Lower leg skin (tissue), 4 donors: Measurements from ENCODE around the gene POLL. TPM values are rescaled to one million over a fixed set of nuclear protein-coding genes. Genes with fewer than 3 reads are reported as not detected.

Experiments used
- DNase-seq, 2 donors: peaks; one replicate each; pipeline ENCODE4 v3.0.0-alpha.2; 2019; ENCODE audit warnings: low spot score in 2 of 2
- H3K4me3 ChIP-seq: fragments of 200-600 bp; sonication (generic); 2 replicates; pipeline ENCODE4 v1.5.1; 2017; ENCODE audit warnings: mild to moderate bottlenecking, low read depth; ENCODE audit not compliant: poor library complexity, severe bottlenecking
- POLR2A ChIP-seq, 2 donors: fragments of 450-650 bp; IDR thresholded peaks; one replicate each; pipeline ENCODE4 v1.6.1; 2016 to 2017; ENCODE audit warnings: antibody characterized with exemption in 2 of 2, mild to moderate bottlenecking in 1 of 2, moderate library complexity in 1 of 2
- WGBS, 2 donors: methylation state at CpG; one replicate each; pipeline ENCODE4 v1.1.5; 2018; 5-methylcytosine and 5-hydroxymethylcytosine counted together
- intact Hi-C: fragments of 100-400 bp; cut with DNase I; formaldehyde crosslinking; loops from one replicate; pipeline ENCODE4 v1.15.0; 2023; ENCODE audit warnings: low total_unique reads
- total RNA-seq, 4 donors: library from RNA; depleted of rRNA; stranded (reverse); fragments of >200 nt; gene quantifications; one replicate each; pipeline ENCODE4 v1.1.0, GENCODE V29; 2016
- TF ChIP-seq, protein P1 (sequence below), 3 donors: fragments of 450-650 bp; IDR thresholded peaks; one replicate each; pipeline ENCODE4 v1.5.1; 2016; ENCODE audit warnings: antibody characterized with exemption in 3 of 3, mild to moderate bottlenecking in 3 of 3, moderate library complexity in 2 of 3

The POLL gene
- total RNA-seq, 4 donors from 2014 or later = 13.6 to 19.9 (median 17.1) TPM

DNA sequence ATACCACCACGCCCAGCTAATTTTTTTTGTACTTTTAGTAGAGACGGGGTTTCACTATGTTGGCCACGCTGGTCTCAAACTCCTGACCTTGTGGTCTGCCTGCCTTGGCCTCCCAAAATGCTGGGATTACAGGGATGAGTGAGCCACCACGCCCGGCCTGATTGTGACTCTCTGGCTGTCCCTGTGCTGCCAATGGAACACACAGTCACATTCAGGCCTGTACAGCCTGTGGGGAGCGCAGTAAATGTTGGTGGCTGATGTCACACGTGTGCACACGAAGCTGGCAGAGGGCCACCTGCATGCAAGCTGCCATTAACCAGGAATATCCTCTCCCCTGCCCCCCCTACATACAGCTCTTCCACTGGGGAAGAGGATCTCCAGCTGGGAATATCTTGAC lies 22.1 kb downstream of the POLL start:
- WGBS, 2 donors = 52 to 64% methylated on average over 8 of the region's 8 CpGs
- TF ChIP-seq, protein P1, sequence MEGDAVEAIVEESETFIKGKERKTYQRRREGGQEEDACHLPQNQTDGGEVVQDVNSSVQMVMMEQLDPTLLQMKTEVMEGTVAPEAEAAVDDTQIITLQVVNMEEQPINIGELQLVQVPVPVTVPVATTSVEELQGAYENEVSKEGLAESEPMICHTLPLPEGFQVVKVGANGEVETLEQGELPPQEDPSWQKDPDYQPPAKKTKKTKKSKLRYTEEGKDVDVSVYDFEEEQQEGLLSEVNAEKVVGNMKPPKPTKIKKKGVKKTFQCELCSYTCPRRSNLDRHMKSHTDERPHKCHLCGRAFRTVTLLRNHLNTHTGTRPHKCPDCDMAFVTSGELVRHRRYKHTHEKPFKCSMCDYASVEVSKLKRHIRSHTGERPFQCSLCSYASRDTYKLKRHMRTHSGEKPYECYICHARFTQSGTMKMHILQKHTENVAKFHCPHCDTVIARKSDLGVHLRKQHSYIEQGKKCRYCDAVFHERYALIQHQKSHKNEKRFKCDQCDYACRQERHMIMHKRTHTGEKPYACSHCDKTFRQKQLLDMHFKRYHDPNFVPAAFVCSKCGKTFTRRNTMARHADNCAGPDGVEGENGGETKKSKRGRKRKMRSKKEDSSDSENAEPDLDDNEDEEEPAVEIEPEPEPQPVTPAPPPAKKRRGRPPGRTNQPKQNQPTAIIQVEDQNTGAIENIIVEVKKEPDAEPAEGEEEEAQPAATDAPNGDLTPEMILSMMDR (IDR thresholded peaks at IDR 0.05) = no peak
- no peak for TF ChIP-seq POLR2A (IDR thresholded peaks at IDR 0.05)
- no peak overlapping the region for H3K4me3 ChIP-seq
- intact Hi-C loops = no loop called here
- DNase-seq = peak in 1 of 2 donors; percentile 75

- no peak for TF ChIP-seq POLR2A (IDR thresholded peaks at IDR 0.05)
- TF ChIP-seq, protein P1 (IDR thresholded peaks at IDR 0.05) = no peak
- no peak overlapping the region for H3K4me3 ChIP-seq
- peak in 1 of 2 donors; percentile 49 for DNase-seq
- WGBS, 2 donors = 74 to 78% methylated on average over 5 of the region's 5 CpGs
- intact Hi-C loops = no loop called here
Measured at GRCh38 chr10:101565370-101565900, 22.6 kb downstream of the POLL start.

DNA sequence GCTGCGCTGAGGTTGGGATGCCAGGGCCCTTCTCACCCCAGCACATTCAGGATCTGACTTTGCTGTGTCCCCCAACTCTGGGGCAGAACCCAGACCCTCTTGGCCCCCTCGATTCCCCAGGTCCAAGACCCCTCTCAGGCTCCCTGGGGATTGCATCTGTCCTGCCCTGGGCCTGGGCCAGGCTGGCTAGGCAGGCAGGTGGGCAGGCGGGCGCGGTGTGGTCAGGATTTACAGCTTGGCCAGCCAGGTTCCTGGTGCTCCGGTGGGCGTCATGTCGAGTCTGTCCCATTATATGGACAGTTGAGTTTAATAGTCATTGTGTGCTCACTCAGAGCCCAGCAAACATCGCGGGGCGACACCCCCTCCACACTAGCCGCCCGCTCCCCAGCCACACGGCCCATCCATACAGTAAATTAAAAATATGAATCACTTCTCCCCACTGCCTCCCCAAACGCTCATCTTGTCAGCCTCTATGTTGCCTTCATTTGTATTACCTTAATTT lies 23.5 kb downstream of the POLL start:
- DNase-seq = peak in 1 of 2 donors; percentile 65
- TF ChIP-seq POLR2A (IDR thresholded peaks at IDR 0.05) = no peak
- TF ChIP-seq, protein P1 (IDR thresholded peaks at IDR 0.05) = no peak
- intact Hi-C loops = no loop called here
- no peak overlapping the region for H3K4me3 ChIP-seq
- 84 to 86% methylated on average over 15 of the region's 15 CpGs for WGBS, 2 donors

DNA sequence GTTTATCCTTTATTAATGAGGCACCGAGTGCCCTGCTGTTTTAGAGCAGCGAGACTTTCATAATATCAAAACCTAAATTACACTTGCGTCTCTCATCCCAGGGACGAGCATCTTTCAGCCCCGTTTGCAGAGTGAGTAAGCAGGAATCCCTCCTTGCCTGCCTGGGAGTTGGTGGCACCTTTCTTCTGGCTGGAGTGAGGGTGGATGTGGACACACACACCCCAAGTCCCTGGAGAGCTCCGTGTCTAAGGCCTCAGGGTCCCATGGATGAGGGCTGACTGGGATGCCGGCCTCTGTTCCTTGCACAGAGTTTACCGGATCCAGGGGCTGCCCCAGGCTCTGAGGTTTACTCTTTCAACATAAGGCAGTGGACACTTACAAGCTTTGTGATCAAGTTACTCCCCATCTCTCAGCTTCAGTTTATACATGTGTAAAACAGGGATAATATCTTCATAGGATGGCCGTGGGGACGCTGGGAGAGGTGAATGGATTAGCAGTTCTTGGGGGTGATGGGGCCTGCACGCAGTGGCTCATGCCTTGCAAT lies 24.5 kb downstream of the POLL start:
- DNase-seq = peak in 1 of 2 donors; percentile 34
- intact Hi-C loops = no loop called here
- no peak overlapping the region for H3K4me3 ChIP-seq
- TF ChIP-seq, protein P1 (IDR thresholded peaks at IDR 0.05) = no peak
- TF ChIP-seq POLR2A (IDR thresholded peaks at IDR 0.05) = no peak
- WGBS, 2 donors = 67 to 69% methylated on average over 11 of the region's 11 CpGs

DNA sequence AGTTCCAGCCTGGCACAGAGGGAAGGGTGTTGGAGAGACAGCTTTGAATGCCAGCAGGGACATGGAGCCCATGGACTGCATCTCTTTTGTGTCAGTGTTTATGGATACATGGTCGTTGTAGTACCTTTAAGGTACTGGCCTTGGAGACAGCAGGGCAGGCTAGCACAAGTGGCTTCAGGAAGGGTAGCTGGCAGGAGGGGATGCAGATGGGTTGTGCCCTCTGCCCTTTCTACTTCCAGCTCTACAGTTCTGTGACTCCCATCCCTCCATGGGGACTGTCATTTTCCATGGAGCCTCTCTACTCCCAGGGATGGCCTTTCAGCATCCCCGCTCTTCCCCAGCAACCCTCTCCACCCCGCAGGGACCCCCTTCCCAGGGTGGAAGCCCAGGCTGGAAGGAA lies 25.1 kb downstream of the POLL start:
- intact Hi-C loops = no loop called here
- 70 to 72% methylated on average over 3 of the region's 3 CpGs for WGBS, 2 donors
- DNase-seq = peak in 1 of 2 donors; percentile 75
- H3K4me3 ChIP-seq = no peak overlapping the region
- TF ChIP-seq POLR2A (IDR thresholded peaks at IDR 0.05) = no peak
- TF ChIP-seq, protein P1 (IDR thresholded peaks at IDR 0.05) = no peak
